ENCODE data around the gene BICD1.

GRCh38 chr12:32273063-32273522 lies 166.4 kb downstream of the BICD1 start:
- TF ChIP-seq CTCF (conservative IDR thresholded peaks at IDR 0.05) (no peak), ZFX (IDR thresholded peaks at IDR 0.05) (no peak)
